ENCODE results near the gene PBX4. TPM values are rescaled to one million over a fixed set of nuclear protein-coding genes. Genes with fewer than 3 reads are reported as not detected.

Gene PBX4
- total RNA-seq, 1 experiment from 2014 or later: 11.6 TPM

GRCh38 chr19:19524053-19524452, 94.4 kb downstream of the PBX4 start:
- H3K9me2 ChIP-seq (ENCODE audit: insufficient read depth): no peaks in the 10 kb centered on the region
- ChIA-PET POLR2A (no interaction called here), CTCF (no interaction called here), RAD21 (ENCODE audit: low non-redundant PET in 1 of 2, low total read pairs in 2 of 2, uncharacterized antibody in 2 of 2, unreplicated experiment in 2 of 2) (no interaction called here)
- H3K79me2 ChIP-seq (ENCODE audit: insufficient read depth, low read length): peaks cover 72% of the 10 kb centered on the region
- no peak overlapping the region for H3K4me3 ChIP-seq (replicated peaks in 1 of 2; ENCODE audit: low read depth in 1 of 2, low read length in 2 of 2)
- TF ChIP-seq ELF1 (IDR thresholded peaks at IDR 0.05; ENCODE audit: borderline replicate concordance, low read depth) (no peak), SP1 (IDR thresholded peaks at IDR 0.05; ENCODE audit: low read depth) (no peak), EGR1 (IDR thresholded peaks at IDR 0.05; ENCODE audit: low read depth) (no peak), MAX (IDR thresholded peaks at IDR 0.05) (no peak), CBX3 (IDR thresholded peaks at IDR 0.05; ENCODE audit: low read depth) (no peak), ZNF274 (IDR thresholded peaks at IDR 0.05; ENCODE audit: low read depth, low read length) (no peak), RAD21 (IDR thresholded peaks at IDR 0.05; ENCODE audit: low read depth) (no peak), YY1 (IDR thresholded peaks at IDR 0.05; ENCODE audit: extremely low read depth, insufficient replicate concordance, low read depth, low read length) (no peak), FOSL1 (IDR thresholded peaks at IDR 0.05; ENCODE audit: low read depth) (no peak), JUND (IDR thresholded peaks at IDR 0.05) (no peak), ZFX (IDR thresholded peaks at IDR 0.05) (no peak), CEBPB (IDR thresholded peaks at IDR 0.05; ENCODE audit: low read depth) (no peak), CTCF (IDR thresholded peaks at IDR 0.05 in 2 of 3, conservative IDR thresholded peaks at IDR 0.05 in 1 of 3; ENCODE audit: borderline replicate concordance in 1 of 3, insufficient read depth in 1 of 3, low read depth in 2 of 3, low read length in 2 of 3) (no peak), SIN3A (IDR thresholded peaks at IDR 0.05; ENCODE audit: low read depth) (no peak), TCF7L2 (IDR thresholded peaks at IDR 0.05; ENCODE audit: borderline replicate concordance, extremely low read depth, insufficient read depth, insufficient read length) (no peak), POLR2A (IDR thresholded peaks at IDR 0.05; ENCODE audit: borderline replicate concordance, extremely low read depth, insufficient read depth, insufficient read length) (no peak), REST (IDR thresholded peaks at IDR 0.05; ENCODE audit: low read depth) (no peak), SRF (IDR thresholded peaks at IDR 0.05; ENCODE audit: low read depth) (no peak), ZBTB33 (IDR thresholded peaks at IDR 0.05; ENCODE audit: extremely low read depth, insufficient replicate concordance, low read length) (no peak), EZH2 (IDR thresholded peaks at IDR 0.05) (no peak)
- H4K20me1 ChIP-seq (ENCODE audit: insufficient read depth): no peaks in the 10 kb centered on the region
- intact Hi-C loops (cut with micrococcal nuclease): no loop called here
- H3K9me3 ChIP-seq (ENCODE audit: control insufficient read depth in 1 of 2, insufficient read depth in 1 of 2, low read depth in 1 of 2, low read length in 2 of 2): no peaks in the 10 kb centered on the region
- H3K4me1 ChIP-seq (ENCODE audit: control insufficient read depth in 1 of 2, insufficient read depth in 2 of 2, low read length in 2 of 2): no peaks in the 10 kb centered on the region
- no peak overlapping the region for H2AFZ ChIP-seq (ENCODE audit: low read depth, low read length, poor library complexity, severe bottlenecking)
- BruUV-seq (replicated peaks): no TSS peak
- no peak overlapping the region for H3K27ac ChIP-seq (ENCODE audit: low read depth, low read length)
- ATAC-seq (no peak), DNase-seq (ENCODE audit: low read depth, low spot score) (no peak)
- H3K9ac ChIP-seq (ENCODE audit: low read length): no peak overlapping the region
- H3K27me3 ChIP-seq (ENCODE audit: insufficient read depth, low read length): no peaks in the 10 kb centered on the region
- peaks cover 14 to 20% of the 10 kb centered on the region in 2 experiments; a peak in 3 of 4 replicates for H3K36me3 ChIP-seq (ENCODE audit: control insufficient read depth in 1 of 2, insufficient read depth in 2 of 2, low read length in 2 of 2)
- no peak overlapping the region for H3K4me2 ChIP-seq (ENCODE audit: low read length)
